ENCODE data around the gene PCLO.
"Not testable (repeated sequence)": the region's sequence is repeated elsewhere in the genome, so short reads cannot be mapped to it uniquely, and the experiment has no call there.

Gene PCLO

GRCh38 chr7:83038787-83039186 lies 123.9 kb downstream of the PCLO start:
- no peak for DNase-seq

GRCh38 chr7:83036721-83037380 lies 125.8 kb downstream of the PCLO start:
- DNase-seq, result no peak

- DNase-seq, result no peak
Observed at GRCh38 chr7:83036130-83036529, 126.6 kb downstream of the PCLO start.

- no peak for DNase-seq
Observed at GRCh38 chr7:83032195-83032594, 130.5 kb downstream of the PCLO start.

- DNase-seq, result not testable (repeated sequence)
Observed at GRCh38 chr7:83023817-83024665, 138.6 kb downstream of the PCLO start.

GRCh38 chr7:83021032-83021431 lies 141.7 kb downstream of the PCLO start:
- DNase-seq, result no peak

GRCh38 chr7:83020161-83020560 lies 142.5 kb downstream of the PCLO start:
- DNase-seq, result no peak

- no peak for DNase-seq
Observed at GRCh38 chr7:83015916-83016315, 146.8 kb downstream of the PCLO start.

GRCh38 chr7:83014546-83014945 lies 148.1 kb downstream of the PCLO start:
- DNase-seq, result no peak

- no peak for DNase-seq
Observed at GRCh38 chr7:83011954-83012353, 150.7 kb downstream of the PCLO start.

- DNase-seq, result no peak
Observed at GRCh38 chr7:83005410-83005809, 157.3 kb downstream of the PCLO start.

GRCh38 chr7:83001362-83002040 lies 161.2 kb downstream of the PCLO start:
- no peak for DNase-seq

GRCh38 chr7:82998436-82998835 lies 164.2 kb downstream of the PCLO start:
- DNase-seq, result no peak

- DNase-seq, result no peak
Observed at GRCh38 chr7:82985144-82985802, 177.4 kb downstream of the PCLO start.

- DNase-seq, result no peak
Observed at GRCh38 chr7:82980130-82980788, 182.4 kb downstream of the PCLO start.

- DNase-seq, result no peak
Observed at GRCh38 chr7:82975811-82976468, 186.7 kb downstream of the PCLO start.

GRCh38 chr7:82972135-82972534 lies 190.5 kb downstream of the PCLO start:
- DNase-seq, result no peak

GRCh38 chr7:82965088-82966036 lies 197.3 kb downstream of the PCLO start:
- DNase-seq, result no peak

GRCh38 chr7:82964150-82964882 lies 198.4 kb downstream of the PCLO start:
- no peak for DNase-seq

- DNase-seq, result no peak
Observed at GRCh38 chr7:82961240-82961639, 201.4 kb downstream of the PCLO start.

Measured in stimulated activated CD4-positive, alpha-beta T cell treated with anti-CD3 and anti-CD28 coated beads, Interleukin-12 subunit alpha, Interleukin-12 subunit beta, amount 100 ng/mL, for 4 hours (primary cell).